RWPE2 (cell line): ENCODE data around the gene STX8.

ENCODE experiments used
- ATAC-seq: fragments of 200-7000 bp; cut with Tn5 transposase; 3 replicates; pipeline ENCODE4 v1.9.1; 2021; ENCODE audit warnings: low read depth
- DNase-seq: peaks from one replicate; pipeline ENCODE4 v3.0.0-alpha.2; 2020; ENCODE audit warnings: low spot score
- H3K27ac ChIP-seq: fragments of 450-650 bp; 2 replicates; pipeline ENCODE4 v1.5.1; 2017; ENCODE audit warnings: mild to moderate bottlenecking; ENCODE audit not compliant: poor library complexity, severe bottlenecking
- H3K27me3 ChIP-seq: fragments of 250-450 bp; sonication (Bioruptor Pico); 2 replicates; pipeline ENCODE4 v1.5.1; 2021; ENCODE audit warnings: mild to moderate bottlenecking, moderate library complexity; ENCODE audit not compliant: insufficient read depth, poor library complexity, severe bottlenecking
- H3K36me3 ChIP-seq: fragments of 250-450 bp; sonication (Bioruptor Pico); 2 replicates; pipeline ENCODE4 v1.5.1; 2020; ENCODE audit warnings: low read depth, mild to moderate bottlenecking, moderate library complexity
- H3K4me1 ChIP-seq: fragments of 250-450 bp; sonication (Bioruptor Pico); 2 replicates; pipeline ENCODE4 v1.5.1; 2021; ENCODE audit warnings: mild to moderate bottlenecking, moderate library complexity; ENCODE audit not compliant: insufficient read depth, poor library complexity, severe bottlenecking
- H3K4me3 ChIP-seq: fragments of 250-450 bp; sonication (Bioruptor Pico); 2 replicates; pipeline ENCODE4 v1.5.1; 2021; ENCODE audit warnings: mild to moderate bottlenecking, moderate library complexity; ENCODE audit not compliant: severe bottlenecking
- H3K9me3 ChIP-seq: fragments of 250-450 bp; sonication (Bioruptor Pico); 2 replicates; pipeline ENCODE4 v1.5.1; 2021; ENCODE audit warnings: mild to moderate bottlenecking, moderate library complexity; ENCODE audit not compliant: severe bottlenecking
- TF ChIP-seq, protein P1 (sequence below): fragments of 450-650 bp; IDR thresholded peaks from one replicate; pipeline ENCODE4 v1.5.1; 2017; ENCODE audit warnings: mild to moderate bottlenecking, moderate library complexity; ENCODE audit not compliant: poor library complexity, severe bottlenecking

The STX8 gene

DNA sequence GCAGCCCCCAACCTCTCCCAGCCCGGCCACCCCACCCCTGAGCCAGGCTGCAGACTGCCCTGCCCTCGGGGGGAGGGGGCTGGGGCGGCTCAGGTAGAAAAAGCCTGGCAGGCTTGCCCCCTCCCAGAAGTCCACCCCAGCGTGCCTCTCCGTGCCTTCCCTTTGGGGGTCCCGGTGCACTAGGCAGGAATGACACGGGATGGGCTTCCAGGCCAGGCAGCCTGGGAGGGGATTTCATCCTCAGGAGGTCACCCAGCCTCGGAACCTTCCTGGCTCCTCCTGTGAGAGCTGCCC is 369.3 kb downstream of the STX8 start:
- Histone ChIP-seq H3K36me3 (no peaks in the 10 kb centered on the region), H3K27ac (no peak overlapping the region), H3K4me3 (no peak overlapping the region), H3K4me1 (no peaks in the 10 kb centered on the region), H3K9me3 (no peaks in the 10 kb centered on the region), H3K27me3 (no peaks in the 10 kb centered on the region)
- no peak for ATAC-seq
- TF ChIP-seq, protein P1, sequence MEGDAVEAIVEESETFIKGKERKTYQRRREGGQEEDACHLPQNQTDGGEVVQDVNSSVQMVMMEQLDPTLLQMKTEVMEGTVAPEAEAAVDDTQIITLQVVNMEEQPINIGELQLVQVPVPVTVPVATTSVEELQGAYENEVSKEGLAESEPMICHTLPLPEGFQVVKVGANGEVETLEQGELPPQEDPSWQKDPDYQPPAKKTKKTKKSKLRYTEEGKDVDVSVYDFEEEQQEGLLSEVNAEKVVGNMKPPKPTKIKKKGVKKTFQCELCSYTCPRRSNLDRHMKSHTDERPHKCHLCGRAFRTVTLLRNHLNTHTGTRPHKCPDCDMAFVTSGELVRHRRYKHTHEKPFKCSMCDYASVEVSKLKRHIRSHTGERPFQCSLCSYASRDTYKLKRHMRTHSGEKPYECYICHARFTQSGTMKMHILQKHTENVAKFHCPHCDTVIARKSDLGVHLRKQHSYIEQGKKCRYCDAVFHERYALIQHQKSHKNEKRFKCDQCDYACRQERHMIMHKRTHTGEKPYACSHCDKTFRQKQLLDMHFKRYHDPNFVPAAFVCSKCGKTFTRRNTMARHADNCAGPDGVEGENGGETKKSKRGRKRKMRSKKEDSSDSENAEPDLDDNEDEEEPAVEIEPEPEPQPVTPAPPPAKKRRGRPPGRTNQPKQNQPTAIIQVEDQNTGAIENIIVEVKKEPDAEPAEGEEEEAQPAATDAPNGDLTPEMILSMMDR = no peak
- peak; percentile 57 for DNase-seq

DNA sequence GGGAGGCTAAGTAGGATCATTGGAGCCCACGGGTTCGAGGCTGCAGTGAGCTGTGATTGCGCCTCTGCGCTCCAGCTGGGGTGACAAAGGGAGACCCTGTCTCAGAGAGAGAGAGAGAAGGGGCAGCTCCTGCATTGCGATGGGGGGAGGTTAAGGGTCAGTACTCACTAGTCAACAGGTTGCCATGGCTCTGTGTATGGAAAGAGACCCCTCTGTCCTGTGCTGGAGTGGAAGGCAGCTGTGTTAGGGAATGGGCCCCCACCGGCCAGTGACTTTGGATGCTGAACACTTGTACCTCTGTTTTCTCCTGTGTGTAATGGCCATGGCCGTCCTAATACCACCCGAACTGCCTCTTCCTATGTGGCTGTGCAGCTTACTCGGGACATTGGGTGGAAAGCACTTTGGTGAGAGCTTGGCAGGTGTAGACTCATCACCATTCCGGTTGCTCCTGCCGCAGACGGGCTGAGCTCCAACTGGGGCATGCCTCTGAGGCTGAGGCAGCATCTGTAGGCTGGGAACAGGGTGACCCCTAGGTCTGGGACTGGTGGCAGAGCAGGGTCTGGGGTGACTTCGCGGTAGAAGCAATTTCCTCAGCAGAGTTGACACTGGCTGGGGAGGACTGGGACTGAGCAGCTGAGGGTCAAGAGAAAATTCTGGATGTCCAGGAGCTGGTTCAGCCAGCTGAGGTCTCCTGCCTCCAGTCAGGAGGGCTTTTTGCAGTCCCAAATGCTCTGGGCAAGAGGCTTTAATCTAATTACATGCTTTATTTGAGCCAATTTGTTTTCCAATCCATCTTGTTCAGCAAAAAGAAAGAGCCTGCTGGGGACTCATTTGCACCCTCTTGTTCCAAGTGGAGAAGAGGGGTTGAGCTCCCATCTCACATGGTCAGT is 369.9 kb downstream of the STX8 start:
- peak; percentile 31 for DNase-seq
- H3K4me1 ChIP-seq = no peaks in the 10 kb centered on the region

DNA sequence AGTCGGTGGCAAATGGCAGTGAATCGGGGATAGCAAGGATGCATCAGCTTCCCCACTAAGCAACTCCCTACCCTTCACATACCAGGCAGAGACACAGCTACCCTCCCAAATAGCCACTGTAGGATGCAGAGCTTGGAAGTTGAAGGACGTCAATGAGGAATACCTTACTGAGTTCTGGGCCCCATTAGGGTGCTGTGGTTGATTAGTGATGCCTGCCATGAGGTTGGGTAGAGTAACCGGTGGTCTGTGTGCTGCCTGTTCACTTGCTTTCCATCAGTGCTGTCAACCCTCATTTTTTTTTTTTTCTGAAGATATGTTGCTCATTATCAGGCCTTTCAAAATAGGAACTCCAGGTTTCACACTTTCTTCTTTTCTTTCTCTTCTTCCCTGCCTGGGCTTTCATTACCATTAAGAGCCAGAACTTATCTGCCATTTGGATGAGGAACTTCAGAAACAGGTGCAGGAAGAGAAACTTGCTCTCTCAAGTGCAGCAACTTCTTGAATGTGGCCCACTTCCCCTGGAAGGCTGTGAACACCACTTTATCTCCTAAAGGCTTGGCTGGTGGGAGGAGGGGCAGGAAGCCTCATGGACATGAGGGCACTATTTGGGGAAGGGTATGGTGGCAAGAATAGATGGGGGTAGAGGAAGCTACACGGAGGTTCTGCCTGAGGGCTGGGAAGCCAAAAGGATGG is 370.8 kb downstream of the STX8 start:
- Histone ChIP-seq H3K4me3 (no peak overlapping the region), H3K9me3 (no peaks in the 10 kb centered on the region), H3K27me3 (no peaks in the 10 kb centered on the region), H3K36me3 (no peaks in the 10 kb centered on the region), H3K4me1 (no peaks in the 10 kb centered on the region), H3K27ac (no peak overlapping the region)
- peak; percentile 21 for DNase-seq
- no peak for ATAC-seq
- TF ChIP-seq, protein P1 = no peak

More for the DNA sequence above, 369.9 kb downstream of the STX8 start:
- Histone ChIP-seq H3K9me3 (no peaks in the 10 kb centered on the region), H3K4me3 (no peak overlapping the region), H3K27ac (no peak overlapping the region), H3K36me3 (no peaks in the 10 kb centered on the region), H3K27me3 (no peaks in the 10 kb centered on the region)
- TF ChIP-seq, protein P1 = no peak
- ATAC-seq = 0 out of 3 replicates have a peak, but pooled peaks have one; percentile 19

DNA sequence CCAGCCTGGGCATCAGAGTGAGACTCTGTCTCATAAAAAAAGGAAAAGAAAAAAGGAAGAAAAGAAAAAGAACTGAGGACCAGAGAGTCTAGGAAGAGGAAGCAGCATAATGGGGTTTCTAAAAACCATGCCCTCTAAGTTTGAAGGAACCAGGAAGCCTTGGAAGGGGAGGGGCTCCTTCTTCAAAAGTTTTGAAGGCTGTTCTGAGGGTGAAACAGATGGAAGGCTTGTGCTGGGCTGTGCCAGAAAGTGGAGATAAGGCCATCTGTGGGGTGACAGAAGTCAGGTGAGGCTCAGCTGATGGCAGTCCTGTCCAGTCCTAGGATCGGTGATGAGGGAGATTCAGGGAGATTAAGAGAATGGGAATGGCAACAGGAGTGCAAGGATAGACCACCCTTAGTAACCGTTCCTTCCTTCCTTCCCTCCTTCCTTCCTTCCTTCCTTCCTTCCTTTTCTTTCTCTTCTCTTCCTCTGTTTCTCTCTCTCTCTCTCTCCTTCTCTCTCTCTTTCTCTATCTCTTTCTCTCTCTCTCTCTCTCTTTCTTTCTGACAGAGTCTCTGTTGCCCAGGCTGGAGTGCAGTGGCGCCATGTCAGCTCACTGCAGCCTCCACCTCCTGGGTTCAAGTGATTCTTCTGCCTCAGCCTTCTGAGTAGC is 371.7 kb downstream of the STX8 start:
- TF ChIP-seq, protein P1 = no peak
- Histone ChIP-seq H3K27me3 (no peaks in the 10 kb centered on the region), H3K9me3 (no peaks in the 10 kb centered on the region), H3K27ac (no peak overlapping the region), H3K4me3 (no peak overlapping the region), H3K4me1 (no peaks in the 10 kb centered on the region), H3K36me3 (no peaks in the 10 kb centered on the region)
- ATAC-seq (no peak), DNase-seq (no peak)
